Kasumi-1 (cell line): ENCODE measurements around the gene LRRFIP2.
"Not testable (repeated sequence)": the region's sequence is repeated elsewhere in the genome, so short reads cannot be mapped to it uniquely, and the experiment has no call there.

Source experiments
- DNase-seq, 2 experiments: peaks; one replicate each; lab custom pipeline; 2025; lab: John Stamatoyannopoulos, UW

LRRFIP2 gene

DNA sequence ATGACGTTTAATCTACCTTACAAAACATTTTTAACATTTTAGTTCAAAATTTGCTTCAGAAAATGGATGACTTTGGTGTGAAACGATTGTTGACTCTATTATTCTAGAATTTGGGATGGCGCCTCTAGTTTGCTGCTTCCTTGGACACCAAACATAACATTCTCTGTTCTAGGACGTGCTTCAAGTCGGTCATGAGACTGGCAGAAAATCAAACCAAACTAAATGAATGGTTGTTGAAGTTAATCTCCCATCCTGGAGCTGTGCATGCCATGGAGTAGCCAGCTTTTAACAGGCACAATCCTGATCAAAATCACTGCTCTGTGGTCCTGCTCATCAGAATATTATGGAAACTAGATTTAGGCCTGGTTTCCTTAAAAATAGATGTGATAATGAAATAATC, 9.6 kb upstream of the LRRFIP2 start:
- DNase-seq: no peak

DNA sequence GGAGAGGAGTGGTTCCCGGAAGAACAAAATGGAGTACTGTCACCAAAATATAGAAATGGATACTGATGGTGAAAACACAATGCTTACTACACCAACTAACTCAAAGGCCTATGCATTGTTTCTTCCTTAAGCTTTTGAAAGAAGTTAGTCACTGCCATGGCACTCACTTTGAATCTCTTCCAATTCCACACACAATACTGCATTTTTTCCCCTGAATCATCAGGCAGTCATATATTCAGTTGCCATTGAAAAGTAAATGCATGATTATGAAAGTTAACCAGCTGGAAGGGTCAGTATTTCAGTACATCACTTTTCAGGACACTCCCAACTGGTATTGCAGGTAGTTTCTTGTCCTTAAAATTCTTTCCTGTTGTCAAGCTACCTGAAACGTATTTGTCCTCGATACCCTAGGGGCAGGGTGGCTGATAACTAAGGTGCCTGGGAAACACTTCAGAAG, 9.0 kb upstream of the LRRFIP2 start:
- DNase-seq: no peak

DNA sequence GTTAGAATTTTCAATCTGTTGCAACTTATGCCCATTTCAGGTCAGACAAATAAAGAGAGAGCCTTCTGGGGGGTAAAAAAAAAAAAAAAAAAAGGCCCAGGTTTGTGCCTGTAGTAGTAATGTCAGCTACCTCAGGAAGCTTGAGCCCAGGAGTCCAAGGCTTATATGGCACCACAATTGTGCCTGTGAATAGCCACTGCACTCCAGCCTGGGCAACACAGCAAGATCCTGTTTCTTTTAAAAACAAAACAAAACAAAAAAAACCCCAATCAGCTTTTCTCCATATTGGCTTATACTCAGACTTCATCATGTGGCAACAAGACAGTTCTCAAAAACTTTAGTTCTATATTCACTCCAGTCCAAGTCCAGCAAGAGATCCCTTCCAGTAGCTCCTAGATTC, 8.4 kb upstream of the LRRFIP2 start:
- DNase-seq: no peak

DNA sequence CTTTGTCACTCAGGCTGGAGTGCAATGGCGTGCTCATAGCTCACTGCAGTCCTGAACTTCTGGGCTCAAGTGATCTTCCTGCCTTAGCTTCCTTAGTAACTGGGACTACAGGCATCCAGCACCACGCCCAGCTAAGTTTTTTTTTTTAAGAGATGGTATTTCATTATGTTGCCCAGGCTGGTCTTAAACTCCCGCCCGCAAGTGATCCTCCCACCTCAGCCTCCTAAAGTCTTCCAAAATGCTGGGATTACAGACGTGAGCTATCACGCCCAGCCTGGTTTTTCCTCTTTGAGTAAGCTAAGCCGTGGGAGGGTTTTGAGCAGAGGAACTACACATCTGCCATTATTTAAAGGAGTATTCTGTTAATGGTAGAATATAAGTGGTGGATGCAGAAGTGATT, 7.4 kb upstream of the LRRFIP2 start:
- no peak for DNase-seq

DNA sequence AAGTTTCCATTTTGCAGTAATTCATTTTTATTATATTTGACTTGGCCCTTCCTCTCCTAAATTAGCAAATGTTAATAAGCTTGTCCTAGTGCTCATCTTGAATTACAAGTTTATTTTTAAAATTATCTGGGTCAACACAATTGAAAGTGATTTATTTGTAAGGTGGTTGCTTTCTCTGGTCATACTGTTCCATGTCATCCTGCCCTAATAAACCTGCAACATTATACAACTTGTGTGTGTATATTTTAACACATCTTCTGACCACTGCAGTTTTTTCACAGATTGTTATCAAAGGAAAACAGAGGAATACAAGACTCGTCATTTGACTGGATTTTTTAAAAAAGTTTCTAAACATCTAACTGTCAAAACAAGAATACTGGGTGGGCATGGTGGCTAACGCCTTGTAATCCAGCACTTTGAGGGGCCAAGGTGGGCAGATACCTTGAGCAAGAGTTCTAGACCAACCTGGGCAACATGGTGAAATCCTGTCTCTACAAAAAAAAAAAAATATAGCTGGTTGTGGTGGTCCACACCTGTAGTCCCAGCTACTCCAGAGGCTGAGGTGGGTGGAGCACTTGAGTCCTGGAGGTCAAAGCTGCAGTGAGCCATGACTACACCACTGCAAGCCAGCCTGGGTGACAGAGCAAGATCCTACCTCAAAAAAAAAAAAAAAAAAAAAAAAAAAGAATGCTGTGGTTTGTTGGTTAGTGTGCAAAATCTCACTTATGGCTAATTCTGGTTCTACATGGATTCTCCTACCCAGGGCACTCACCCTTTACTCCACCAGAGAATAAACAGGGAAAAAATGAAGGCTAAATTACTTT, 5.0 kb upstream of the LRRFIP2 start:
- DNase-seq: no peak

DNA sequence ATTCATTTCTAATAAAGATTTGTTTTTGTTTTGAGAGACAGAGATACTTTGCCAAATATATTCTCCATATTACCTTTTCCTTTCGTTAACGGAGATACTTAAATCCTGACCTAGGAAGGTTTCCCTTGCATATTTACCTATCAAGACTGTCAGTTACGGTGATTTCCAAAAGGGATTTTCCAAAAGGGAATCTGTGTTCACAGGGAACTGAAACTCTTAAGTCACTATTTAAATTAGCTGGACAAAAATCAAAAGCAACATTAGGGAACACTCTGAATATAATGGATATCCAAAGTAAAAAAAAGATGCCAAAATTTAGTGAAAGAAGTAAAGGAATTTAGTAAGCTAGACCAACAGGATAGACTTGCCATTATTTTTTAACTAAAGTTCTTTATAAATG, 576 bp downstream of the LRRFIP2 start:
- no peak for DNase-seq

DNA sequence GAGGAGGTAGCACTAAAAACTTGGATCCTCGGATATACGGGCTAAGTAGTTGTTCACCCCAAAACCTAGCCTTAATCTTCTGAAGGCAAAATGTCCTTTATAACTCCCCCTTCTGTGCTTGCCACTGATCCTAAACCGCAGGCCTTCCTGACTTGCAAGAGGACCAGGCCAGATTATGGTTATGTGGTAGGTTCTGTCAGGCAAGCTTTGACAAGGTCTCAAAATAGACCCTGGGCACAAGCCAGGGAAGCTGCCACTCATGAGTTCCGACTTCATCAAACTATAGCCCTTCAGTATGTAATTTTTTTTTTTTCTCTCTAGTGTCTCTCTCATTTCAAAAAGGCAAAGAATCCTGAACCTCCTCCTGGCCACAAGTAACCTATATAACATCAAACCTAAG, 3.2 kb downstream of the LRRFIP2 start:
- DNase-seq: peak; percentile 78 to 83

DNA sequence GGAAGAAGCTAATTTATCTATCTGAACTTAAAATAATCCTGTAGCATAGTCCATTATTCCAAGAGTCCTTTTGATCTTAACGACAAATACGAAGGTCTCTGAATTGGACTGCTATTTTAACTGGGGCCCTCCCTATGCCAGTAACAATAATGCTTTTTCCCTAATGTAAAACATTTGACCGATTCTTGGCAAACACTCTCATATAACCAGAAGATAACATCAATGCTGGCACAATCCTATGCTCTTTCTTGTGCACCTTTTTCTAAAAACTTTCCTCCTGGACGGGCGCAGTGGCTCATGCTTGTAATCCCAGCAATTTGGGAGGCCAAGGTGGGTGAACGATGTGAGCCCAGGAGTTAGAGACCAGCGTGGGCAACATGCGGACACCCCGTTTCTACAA, 3.9 kb downstream of the LRRFIP2 start:
- no peak for DNase-seq

DNA sequence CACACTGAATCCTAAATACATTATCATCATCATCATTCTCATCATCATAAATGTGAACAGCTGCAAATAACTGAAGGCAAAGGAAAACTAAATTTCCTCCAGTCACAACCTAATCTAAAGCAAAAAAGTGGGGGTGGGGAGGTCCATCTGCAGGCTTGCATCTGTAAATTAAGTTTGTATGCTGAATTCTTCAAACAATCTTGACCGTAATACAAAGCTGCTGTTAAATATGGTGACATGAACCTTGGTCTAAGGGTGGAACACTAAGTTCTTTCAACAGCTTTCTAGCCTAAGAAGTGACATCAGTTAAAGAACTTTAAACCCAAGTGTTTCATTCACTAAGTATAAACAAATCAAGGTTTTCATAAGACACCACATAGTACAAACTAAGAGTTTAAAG, 4.3 kb downstream of the LRRFIP2 start:
- DNase-seq: no peak

DNA sequence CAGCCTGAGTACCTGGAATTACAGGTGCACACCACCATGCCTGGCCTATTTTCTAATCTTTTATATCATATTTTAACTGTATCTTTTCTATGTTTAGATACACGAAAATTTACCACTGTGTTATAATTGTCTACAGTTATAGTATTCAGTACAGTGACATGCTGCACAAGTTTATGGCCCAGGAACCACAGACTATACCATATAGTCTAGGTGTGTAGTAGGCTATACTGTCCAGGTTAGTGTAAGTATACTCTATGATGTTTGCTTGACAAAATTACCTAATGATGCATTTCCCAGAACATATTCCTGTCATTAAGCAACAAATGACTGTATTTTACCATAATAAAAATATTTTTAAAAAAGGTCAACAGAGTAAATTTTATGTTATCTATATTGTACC, 5.5 kb downstream of the LRRFIP2 start:
- no peak for DNase-seq

DNA sequence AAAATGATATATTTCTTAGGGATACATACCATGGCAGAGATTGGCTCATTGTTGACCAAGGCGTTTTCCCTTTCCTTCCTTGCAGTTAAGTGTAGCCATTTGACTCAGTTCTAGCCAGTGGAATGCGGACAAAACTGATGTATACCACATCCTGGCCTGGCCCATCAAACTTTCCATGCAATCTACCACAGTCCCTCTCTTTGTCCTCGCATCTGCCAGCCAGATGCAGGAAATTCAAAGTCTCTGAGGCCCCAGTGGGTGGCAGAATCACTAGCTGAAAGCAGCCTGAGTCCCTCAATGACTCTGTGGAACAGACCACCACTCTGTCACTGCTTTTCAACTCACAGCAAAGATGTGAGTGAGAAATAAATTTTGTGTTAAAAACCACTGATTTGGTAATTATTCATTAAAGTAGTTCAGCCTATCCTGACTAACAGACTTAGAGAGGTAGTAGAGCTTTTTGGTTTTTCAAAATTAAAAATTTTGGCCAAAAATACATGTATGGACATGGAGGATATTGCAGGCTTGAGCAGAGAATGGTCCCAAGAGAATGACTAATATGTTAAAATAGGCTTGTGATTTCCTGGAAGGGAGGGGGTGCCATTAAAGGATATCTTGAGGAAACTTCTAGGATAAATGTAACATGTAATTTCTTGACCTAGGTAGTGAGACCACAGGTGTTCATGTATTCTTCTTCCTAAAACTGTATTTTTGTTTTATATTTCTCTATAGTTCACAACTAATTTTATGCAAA, 10.9 kb downstream of the LRRFIP2 start:
- DNase-seq: no peak

DNA sequence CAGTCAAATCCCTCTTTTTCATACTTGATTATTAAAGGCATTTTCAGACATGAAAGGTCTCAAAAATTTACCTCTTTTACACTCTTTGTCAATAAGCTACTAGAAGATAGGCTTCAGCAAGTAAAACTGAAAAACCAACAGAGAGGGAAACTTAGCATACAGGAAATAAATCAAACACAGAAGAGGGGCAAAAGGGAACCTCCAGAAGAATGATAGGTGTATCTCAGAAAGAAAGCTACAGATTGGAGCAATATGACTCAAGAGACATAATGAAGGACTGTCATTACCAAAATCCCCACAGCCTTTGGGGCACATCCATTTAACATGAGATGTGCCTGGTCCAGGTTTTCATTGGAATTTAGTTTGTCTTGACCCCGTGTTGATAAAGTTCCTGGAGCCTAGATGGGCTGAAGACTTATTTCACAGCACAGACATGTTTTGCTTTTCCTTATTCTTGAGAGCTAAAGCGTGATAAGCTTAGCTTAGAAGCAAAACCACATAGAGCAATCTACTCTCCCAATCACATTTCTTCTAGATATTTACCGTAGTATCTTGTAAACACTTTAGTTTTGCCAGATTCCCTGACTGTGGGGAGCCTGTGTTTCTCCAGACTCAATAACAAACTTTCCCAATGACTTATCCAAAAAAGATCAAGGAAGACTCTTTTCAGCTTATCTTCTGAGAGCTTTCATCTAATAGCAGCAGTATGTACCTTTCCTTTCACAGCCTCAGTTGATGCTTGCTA, 11.7 kb downstream of the LRRFIP2 start:
- no peak for DNase-seq

DNA sequence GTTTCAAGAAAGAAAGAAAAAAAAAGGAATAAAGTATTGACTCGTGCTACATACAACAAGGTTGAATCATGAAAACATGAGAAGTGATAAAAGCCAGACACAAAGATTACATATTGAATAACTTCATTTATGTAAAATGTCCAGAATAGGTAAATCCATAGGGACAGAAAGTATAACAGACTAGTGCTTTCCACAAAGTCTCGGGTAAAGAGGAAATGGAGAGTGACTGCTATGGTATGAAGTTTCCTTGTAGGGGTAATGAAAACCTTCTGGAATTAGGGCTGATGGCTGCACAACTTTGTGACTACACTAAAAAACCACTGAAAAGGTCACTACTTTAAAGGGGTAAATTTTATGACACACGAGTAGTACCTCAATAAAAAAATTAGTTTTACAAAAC, 13.0 kb downstream of the LRRFIP2 start:
- no peak for DNase-seq

DNA sequence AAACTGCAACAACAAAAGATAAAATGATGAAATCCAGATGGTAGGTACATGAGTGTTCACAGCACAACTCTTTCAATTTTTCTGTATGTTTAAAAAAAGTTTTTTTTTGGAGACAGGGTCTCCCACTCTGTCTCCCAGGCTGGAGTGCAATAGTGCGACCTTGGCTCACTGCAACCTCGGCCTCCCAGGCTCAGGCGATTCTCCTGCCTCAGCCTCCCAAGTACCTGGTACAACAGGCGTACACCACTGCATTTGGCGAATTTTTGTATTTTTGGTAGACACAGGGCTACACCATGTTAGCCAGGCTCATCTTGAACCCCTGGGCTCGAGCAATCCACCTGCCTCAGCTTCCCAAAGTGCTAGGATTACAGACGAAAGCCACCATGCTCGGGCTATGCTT, 18.6 kb downstream of the LRRFIP2 start:
- no peak for DNase-seq

DNA sequence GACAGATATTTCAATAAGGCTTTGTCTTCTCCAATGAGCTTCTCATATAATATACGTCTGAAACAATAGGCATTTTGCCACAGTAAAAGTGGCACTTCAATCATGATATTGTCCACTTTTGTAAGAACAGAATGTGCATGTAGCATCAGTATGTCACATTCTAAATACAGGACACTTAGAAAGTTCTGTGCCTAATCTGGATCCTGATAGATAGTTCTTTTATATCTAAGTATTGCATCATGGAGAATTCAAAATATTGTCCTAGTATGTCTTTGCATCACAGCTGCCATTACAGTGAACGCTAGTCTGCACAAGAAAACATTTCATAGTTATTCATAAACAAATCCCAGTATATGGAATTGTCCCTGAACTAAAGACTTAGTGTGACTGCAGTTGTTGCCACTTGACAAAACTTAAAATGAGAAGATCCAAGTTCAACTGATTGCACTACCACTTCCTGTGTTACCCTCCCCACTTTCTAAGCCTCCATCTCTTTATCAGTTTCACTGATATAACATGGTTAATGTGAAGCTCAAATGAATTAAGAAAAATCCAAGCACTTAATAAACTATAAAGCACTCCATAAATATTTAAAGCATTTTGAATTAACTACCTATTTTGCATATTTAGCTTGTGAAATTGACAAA, 19.6 kb downstream of the LRRFIP2 start:
- DNase-seq: peak in 1 of 2 experiments; percentile 3

DNA sequence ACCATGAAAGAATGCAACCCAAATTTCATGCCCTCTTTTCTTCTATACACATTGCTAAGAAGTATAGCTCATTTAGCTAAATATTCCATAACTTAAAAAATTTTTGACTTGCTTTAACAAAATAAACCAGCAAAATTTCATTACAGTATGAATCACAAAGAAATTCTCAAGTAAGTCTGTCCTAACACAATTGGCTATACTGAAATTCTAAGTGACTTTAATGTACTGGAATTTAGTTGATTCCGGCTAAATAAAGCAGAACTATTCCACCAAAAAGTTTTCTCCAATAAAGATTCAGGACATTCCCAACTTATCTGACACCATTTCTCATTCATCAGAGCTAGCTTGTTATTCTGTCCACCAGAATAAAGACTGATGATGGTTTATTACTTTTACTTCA, 23.8 kb downstream of the LRRFIP2 start:
- DNase-seq: no peak

DNA sequence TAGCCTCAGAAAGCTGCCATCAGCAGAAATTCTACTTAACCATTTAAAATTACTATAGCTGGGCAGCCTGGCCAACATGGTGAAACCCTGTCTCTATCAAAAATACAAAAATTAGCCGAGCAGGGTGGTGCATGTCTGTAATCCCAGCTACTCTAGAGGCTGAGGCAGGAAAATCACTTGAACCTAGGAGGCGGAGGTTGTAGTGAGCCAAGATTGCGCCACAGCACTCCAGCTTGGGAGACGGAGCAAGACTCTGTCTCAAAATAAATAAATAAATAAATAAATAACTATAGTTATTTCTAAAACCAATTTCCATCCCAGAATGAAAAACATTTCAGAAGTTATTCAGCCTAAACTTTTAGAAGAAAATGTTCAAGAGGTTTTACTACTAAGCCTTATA, 25.1 kb downstream of the LRRFIP2 start:
- no peak for DNase-seq

DNA sequence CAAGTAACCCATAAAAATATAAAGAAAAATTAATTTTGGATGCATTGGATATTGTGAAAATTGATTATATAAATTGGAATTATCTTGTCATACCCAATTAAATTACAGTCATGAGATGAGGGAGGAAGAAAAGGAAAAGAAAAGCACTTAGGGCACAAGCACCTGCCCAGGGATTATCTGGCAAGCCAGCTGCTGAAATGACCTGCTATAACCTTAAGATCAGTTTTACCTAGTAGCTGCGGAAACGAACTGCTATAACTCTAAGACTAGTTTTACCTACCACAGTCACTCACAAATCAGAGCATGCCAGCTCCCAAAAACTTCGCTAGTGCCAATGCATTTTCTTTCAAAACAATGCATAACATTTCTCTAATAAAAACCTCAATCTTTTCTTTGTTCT, 26.2 kb downstream of the LRRFIP2 start:
- DNase-seq: no peak

DNA sequence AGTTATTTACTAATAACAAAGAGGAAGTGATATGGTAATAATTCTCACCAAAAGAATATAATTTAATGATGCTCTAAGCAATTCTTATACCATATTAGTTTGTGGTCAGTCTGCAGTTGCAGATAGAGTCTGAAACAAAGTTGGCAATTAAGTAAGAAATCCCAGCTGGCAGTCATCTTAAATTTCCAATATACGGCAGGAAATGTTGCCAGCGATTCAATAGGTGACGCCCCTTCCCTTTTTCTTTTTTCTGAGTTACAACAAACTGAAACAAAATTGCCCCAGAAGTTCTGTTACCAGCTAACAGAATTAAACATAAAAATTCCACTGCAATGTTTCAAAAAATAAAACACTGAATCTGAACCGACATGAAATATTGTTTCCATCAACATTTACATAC, 26.7 kb downstream of the LRRFIP2 start:
- DNase-seq: peak; percentile 3 to 25

DNA sequence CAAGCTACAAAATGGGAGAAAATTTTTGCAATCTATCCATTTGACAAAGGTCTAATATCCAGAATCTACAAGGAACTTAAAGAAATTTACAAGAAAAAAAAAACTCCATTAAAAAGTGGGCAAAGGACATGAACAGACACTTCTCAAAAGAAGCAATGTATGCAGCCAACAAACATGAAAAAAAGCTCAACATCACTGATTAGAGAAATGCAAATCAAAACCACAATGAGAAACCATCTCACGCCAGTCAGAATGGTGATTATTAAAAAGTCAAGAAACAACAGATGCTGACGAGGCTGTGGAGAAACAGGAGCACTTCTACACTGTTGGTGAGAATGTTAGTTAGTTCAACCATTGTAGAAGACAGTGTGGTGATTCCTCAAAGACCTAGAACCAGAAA, 27.5 kb downstream of the LRRFIP2 start:
- not testable (repeated sequence) for DNase-seq

DNA sequence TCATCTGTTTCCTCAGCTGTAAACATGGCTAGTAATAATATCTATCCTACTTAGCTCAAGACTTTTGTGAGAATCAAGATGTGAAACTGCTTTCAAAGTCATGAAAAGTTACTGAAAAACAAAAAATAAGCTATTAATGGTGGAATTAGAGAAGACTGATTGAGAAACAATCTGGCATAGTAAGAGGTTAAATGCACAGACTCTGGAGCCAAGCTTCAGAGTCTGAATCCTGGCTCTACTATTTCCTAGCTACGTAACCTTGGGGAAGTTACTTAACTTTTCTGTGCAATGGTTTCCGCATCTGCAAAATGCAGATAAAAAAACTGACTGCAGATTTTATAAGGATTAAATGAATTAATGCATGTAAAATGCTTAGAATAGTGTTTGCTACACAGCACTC, 28.8 kb downstream of the LRRFIP2 start:
- peak; percentile 46 to 52 for DNase-seq

DNA sequence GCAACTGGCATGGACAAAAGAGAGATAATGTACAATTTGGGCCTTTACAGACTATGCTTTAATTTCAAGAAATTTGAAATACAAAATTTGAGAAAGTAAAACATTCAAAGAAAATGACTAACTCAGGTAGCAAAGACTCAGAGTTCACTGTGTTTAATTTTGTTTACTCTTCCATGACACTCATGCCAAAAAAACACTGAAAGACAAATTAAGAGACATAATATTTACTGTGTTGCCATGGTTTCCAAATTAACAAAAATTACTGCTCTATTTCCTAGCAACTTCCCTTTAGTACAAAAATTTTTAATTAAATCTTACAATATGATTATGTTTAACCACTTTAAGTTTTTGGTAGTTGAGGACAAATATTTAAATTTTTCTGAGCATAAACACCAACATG, 29.6 kb downstream of the LRRFIP2 start:
- DNase-seq: no peak
